ENCODE data around the gene SETD7. TPM values are rescaled to one million over a fixed set of nuclear protein-coding genes. Genes with fewer than 3 reads are reported as not detected.

SETD7 gene
- total RNA-seq, 2 experiments from 2014 or later = 23.1 to 23.5 TPM

- intact Hi-C loops (cut with DNase I, micrococcal nuclease) = loop anchor here in 1 of 2 experiments (2.0 to 10.0 kb wide), 5 partner anchors 97 to 920 kb away; partner anchors contain the start of genes MAML3, NDUFC1 and SCOC
- CTCF ChIA-PET = no interaction called here
- Mint-ChIP-seq H3K36me3 (ENCODE audit: low read depth) (peaks cover 35% of the 10 kb centered on the region), H3K4me1 (ENCODE audit: low read depth) (peaks cover 82% of the 10 kb centered on the region), H3K27me3 (no peaks in the 10 kb centered on the region), H3K27ac (peak overlapping the region; percentile 99), H3K4me3 (peak overlapping the region; percentile 96), H3K9me3 (no peaks in the 10 kb centered on the region)
- Histone ChIP-seq H3K27me3 (ENCODE audit: control insufficient read depth in 1 of 2, insufficient read depth in 2 of 2, low read length in 2 of 2) (no peaks in the 10 kb centered on the region), H3K4me3 (ENCODE audit: low read length) (peak overlapping the region; percentile 90), H3K27ac (ENCODE audit: low read depth in 1 of 2, low read length in 2 of 2) (no peak overlapping the region), H3K9me3 (ENCODE audit: control insufficient read depth in 1 of 2, insufficient read depth in 1 of 2, low read length in 2 of 2) (no peaks in the 10 kb centered on the region), H3K36me3 (ENCODE audit: insufficient read depth, low read length) (peaks cover 3% of the 10 kb centered on the region), H3K4me1 (ENCODE audit: insufficient read depth, low read length) (peaks cover 35% of the 10 kb centered on the region)
- TF ChIP-seq CTCF (IDR thresholded peaks at IDR 0.05) = no peak
- ATAC-seq (ENCODE audit: poor library complexity) = no peak
- POLR2A ChIA-PET = interaction anchor here (0.9 to 2.5 kb wide), 4 partner anchors 27 to 278 kb away, joined by 3 to 67 read pairs (median 4); partner anchors contain the start of genes ELF2 and SETD7
- peak in 1 of 14 experiments; percentile 3 for DNase-seq
Measured at GRCh38 chr4:139455126-139455538, 100.9 kb downstream of the SETD7 start.

DNA sequence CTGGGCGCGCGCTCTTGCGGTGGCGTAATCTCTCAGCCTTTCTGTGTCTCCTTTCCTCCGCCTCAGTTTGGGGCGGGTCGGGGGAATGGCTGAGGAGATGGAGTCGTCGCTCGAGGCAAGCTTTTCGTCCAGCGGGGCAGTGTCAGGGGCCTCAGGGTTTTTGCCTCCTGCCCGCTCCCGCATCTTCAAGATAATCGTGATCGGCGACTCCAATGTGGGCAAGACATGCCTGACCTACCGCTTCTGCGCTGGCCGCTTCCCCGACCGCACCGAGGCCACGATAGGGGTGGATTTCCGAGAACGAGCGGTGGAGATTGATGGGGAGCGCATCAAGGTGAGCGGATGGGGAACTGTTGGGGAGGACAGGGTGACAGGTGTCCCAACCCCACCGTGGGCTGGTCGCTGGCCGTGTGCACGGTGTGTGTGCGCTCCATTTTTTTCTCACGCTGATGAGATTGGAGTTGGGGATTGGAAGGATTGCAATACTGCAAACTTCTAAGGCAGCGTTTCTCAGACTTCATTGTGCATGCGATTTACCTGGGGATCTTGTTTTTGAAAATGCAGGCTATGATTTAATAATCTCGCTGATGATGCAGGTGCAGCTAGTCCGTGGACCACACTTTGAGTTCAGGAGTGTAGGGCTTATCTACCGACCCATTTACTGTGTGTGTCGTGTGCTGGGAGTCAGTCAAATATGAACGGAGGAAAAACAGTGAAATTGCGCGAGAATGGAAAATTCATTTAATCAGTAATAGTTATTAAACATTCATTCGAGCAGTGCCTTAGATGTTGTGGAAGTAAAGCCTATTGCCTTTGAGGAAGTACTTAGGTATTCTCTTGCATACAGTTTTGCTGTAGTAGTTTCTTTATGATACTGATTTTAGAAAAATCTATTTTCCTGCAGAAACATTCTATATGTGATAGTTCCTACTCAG lies 101.6 kb downstream of the SETD7 start, which contains the start of gene RAB33B:
TSS of gene RAB33B (plus strand) at position 11 of the 935 bp plus-strand sequence. CDS start at position 86, 75 bp downstream.
- no peak for DNase-seq
- H3K9me3 ChIP-seq (ENCODE audit: control insufficient read depth in 1 of 2, insufficient read depth in 1 of 2, low read length in 2 of 2) = no peaks in the 10 kb centered on the region

More for the DNA sequence above, 101.6 kb downstream of the SETD7 start, which contains the start of gene RAB33B:
- Mint-ChIP-seq H3K36me3 (ENCODE audit: low read depth) (peaks cover 30% of the 10 kb centered on the region), H3K27ac (peak within 1 kb of the TSS; percentile 99), H3K9me3 (no peaks in the 10 kb centered on the region), H3K4me3 (peak within 1 kb of the TSS; percentile 96), H3K4me1 (ENCODE audit: low read depth) (peaks cover 80% of the 10 kb centered on the region), H3K27me3 (no peaks in the 10 kb centered on the region)
- Histone ChIP-seq H3K4me1 (ENCODE audit: insufficient read depth, low read length) (peaks cover 35% of the 10 kb centered on the region), H3K36me3 (ENCODE audit: insufficient read depth, low read length) (peaks cover 3% of the 10 kb centered on the region), H3K27ac (ENCODE audit: low read depth in 1 of 2, low read length in 2 of 2) (peak within 1 kb of the TSS; percentile 93), H3K27me3 (ENCODE audit: control insufficient read depth in 1 of 2, insufficient read depth in 2 of 2, low read length in 2 of 2) (no peaks in the 10 kb centered on the region), H3K4me3 (ENCODE audit: low read length) (peak within 1 kb of the TSS; percentile 90)
- ChIA-PET POLR2A (interaction anchor here (0.9 to 3.0 kb wide), 9 partner anchors 55 to 439 kb away, joined by 3 to 67 read pairs (median 9); partner anchors contain the start of genes ELF2, NAA15, NDUFC1 and NOCT), CTCF (interaction anchor here (0.7 kb wide), 1 partner anchor 393 kb away, joined by 3 read pairs; no protein-coding TSS in a partner anchor)
- no peak for TF ChIP-seq CTCF (IDR thresholded peaks at IDR 0.05)
- intact Hi-C loops (cut with DNase I, micrococcal nuclease) = loop anchor here (2.0 to 10.0 kb wide), 9 partner anchors 37 to 1073 kb away; partner anchors contain the start of genes ELF2 (in 2 of the 2), MAML3 (in 1 of the 2), NDUFC1 (in 1 of the 2) and SCOC (in 1 of the 2)
- ATAC-seq (ENCODE audit: poor library complexity) = no peak

All from CD4-positive, alpha-beta T cell (primary cell).